SK-N-SH treated with all-trans-retinoic acid at 6 μM for 48 hours (cell line): ENCODE data around the gene PCSK5.

Experiments
- ARNTL ChIP-seq: fragments of 450-650 bp; formaldehyde crosslinking; IDR thresholded peaks from 2 replicates; pipeline ENCODE4 v1.5.0; 2020; ENCODE audit warnings: low read depth, mild to moderate bottlenecking, moderate library complexity, borderline replicate concordance
- CSDC2 ChIP-seq: fragments of 250-450 bp; sonication (Bioruptor Pico); IDR thresholded peaks from 2 replicates; pipeline ENCODE4 v1.5.0; 2020; ENCODE audit warnings: mild to moderate bottlenecking, moderate library complexity
- ESRRG ChIP-seq: fragments of 250-450 bp; sonication (Bioruptor Pico); IDR thresholded peaks from 2 replicates; pipeline ENCODE4 v1.6.1; 2021; ENCODE audit warnings: mild to moderate bottlenecking
- OSR1 ChIP-seq: fragments of 250-450 bp; sonication (Bioruptor Pico); IDR thresholded peaks from 2 replicates; pipeline ENCODE4 v1.8.0; 2022; ENCODE audit warnings: moderate library complexity, mild to moderate bottlenecking, inconsistent platforms
- PATZ1 ChIP-seq: fragments of 250-450 bp; sonication (Bioruptor Pico); IDR thresholded peaks from 2 replicates; pipeline ENCODE4 v1.8.0; 2020; ENCODE audit warnings: mild to moderate bottlenecking, moderate library complexity, borderline replicate concordance
- RARB ChIP-seq: fragments of 250-450 bp; sonication (Bioruptor Pico); IDR thresholded peaks from 2 replicates; pipeline ENCODE4 v1.8.0; 2021; ENCODE audit warnings: mild to moderate bottlenecking, moderate library complexity
- ZC3H10 ChIP-seq: fragments of 250-450 bp; sonication (Bioruptor Pico); IDR thresholded peaks from 2 replicates; pipeline ENCODE4 v1.5.1; 2021; ENCODE audit warnings: mild to moderate bottlenecking, moderate library complexity
- ZNF70 ChIP-seq: fragments of 450-650 bp; formaldehyde crosslinking; IDR thresholded peaks from 2 replicates; pipeline ENCODE4 v1.5.0; 2020; ENCODE audit warnings: mild to moderate bottlenecking, moderate library complexity
- ZNF8 ChIP-seq: fragments of 450-650 bp; formaldehyde crosslinking; IDR thresholded peaks from 2 replicates; pipeline ENCODE4 v1.5.0; 2020; ENCODE audit warnings: mild to moderate bottlenecking, moderate library complexity
- TF ChIP-seq, protein P1 (sequence below): fragments of 250-450 bp; sonication (Bioruptor Pico); IDR thresholded peaks from 2 replicates; pipeline ENCODE4 v1.5.1; 2021; ENCODE audit warnings: mild to moderate bottlenecking, moderate library complexity
- TF ChIP-seq, protein P2 (sequence below): fragments of 250-450 bp; sonication (Bioruptor Pico); IDR thresholded peaks from 2 replicates; pipeline ENCODE4 v1.5.1; 2020; ENCODE audit warnings: low read depth, mild to moderate bottlenecking, moderate library complexity

- TF ChIP-seq, protein P1, sequence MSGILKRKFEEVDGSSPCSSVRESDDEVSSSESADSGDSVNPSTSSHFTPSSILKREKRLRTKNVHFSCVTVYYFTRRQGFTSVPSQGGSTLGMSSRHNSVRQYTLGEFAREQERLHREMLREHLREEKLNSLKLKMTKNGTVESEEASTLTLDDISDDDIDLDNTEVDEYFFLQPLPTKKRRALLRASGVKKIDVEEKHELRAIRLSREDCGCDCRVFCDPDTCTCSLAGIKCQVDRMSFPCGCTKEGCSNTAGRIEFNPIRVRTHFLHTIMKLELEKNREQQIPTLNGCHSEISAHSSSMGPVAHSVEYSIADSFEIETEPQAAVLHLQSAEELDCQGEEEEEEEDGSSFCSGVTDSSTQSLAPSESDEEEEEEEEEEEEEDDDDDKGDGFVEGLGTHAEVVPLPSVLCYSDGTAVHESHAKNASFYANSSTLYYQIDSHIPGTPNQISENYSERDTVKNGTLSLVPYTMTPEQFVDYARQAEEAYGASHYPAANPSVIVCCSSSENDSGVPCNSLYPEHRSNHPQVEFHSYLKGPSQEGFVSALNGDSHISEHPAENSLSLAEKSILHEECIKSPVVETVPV (CRISPR knock-in tag): no peak
- no peak for TF ChIP-seq ZC3H10 (CRISPR knock-in tag)
- TF ChIP-seq PATZ1 (CRISPR knock-in tag): no peak
- TF ChIP-seq, protein P2, sequence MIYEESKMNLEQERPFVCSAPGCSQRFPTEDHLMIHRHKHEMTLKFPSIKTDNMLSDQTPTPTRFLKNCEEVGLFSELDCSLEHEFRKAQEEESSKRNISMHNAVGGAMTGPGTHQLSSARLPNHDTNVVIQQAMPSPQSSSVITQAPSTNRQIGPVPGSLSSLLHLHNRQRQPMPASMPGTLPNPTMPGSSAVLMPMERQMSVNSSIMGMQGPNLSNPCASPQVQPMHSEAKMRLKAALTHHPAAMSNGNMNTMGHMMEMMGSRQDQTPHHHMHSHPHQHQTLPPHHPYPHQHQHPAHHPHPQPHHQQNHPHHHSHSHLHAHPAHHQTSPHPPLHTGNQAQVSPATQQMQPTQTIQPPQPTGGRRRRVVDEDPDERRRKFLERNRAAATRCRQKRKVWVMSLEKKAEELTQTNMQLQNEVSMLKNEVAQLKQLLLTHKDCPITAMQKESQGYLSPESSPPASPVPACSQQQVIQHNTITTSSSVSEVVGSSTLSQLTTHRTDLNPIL (CRISPR knock-in tag): no peak
- TF ChIP-seq OSR1 (CRISPR knock-in tag): no peak
- TF ChIP-seq ESRRG (CRISPR knock-in tag): no peak
- TF ChIP-seq RARB (CRISPR knock-in tag): no peak
- no peak for TF ChIP-seq ZNF70
- TF ChIP-seq CSDC2 (CRISPR knock-in tag): no peak
- no peak for TF ChIP-seq ARNTL (CRISPR knock-in tag)
- no peak for TF ChIP-seq ZNF8 (CRISPR knock-in tag)
Observed at GRCh38 chr9:76176171-76176570, 285.7 kb downstream of the PCSK5 start.
